Measurements from ENCODE around the gene PCDHGA8. TPM values are rescaled to one million over a fixed set of nuclear protein-coding genes. Genes with fewer than 3 reads are reported as not detected.
"Not testable (repeated sequence)": the region's sequence is repeated elsewhere in the genome, so short reads cannot be mapped to it uniquely, and the experiment has no call there.

Gene PCDHGA8
- total RNA-seq, 1 donor from 2014 or later = 1.2 TPM

DNA sequence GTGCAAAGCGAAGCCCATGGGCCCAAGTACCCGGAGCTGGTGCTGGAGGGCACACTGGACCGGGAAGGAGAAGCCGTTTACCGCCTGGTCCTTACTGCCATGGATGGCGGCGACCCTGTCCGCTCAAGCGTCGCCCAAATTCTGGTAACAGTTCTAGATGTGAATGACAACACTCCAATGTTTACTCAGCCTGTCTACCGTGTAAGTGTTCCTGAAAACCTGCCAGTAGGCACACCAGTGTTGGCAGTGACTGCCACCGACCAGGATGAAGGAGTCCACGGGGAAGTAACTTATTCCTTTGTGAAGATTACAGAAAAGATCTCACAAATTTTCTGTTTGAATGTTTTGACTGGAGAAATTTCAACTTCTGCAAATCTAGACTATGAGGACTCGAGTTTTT lies 17.8 kb upstream of the PCDHGA8 start:
- H3K4me3 ChIP-seq = no peak overlapping the region
- DNase-seq = no peak
- no peaks in the 10 kb centered on the region for H3K36me3 ChIP-seq
- no peaks in the 10 kb centered on the region for H3K4me1 ChIP-seq
- H3K27me3 ChIP-seq = peaks cover 7% of the 10 kb centered on the region
- H3K27ac ChIP-seq = no peak overlapping the region
- TF ChIP-seq, protein P1, sequence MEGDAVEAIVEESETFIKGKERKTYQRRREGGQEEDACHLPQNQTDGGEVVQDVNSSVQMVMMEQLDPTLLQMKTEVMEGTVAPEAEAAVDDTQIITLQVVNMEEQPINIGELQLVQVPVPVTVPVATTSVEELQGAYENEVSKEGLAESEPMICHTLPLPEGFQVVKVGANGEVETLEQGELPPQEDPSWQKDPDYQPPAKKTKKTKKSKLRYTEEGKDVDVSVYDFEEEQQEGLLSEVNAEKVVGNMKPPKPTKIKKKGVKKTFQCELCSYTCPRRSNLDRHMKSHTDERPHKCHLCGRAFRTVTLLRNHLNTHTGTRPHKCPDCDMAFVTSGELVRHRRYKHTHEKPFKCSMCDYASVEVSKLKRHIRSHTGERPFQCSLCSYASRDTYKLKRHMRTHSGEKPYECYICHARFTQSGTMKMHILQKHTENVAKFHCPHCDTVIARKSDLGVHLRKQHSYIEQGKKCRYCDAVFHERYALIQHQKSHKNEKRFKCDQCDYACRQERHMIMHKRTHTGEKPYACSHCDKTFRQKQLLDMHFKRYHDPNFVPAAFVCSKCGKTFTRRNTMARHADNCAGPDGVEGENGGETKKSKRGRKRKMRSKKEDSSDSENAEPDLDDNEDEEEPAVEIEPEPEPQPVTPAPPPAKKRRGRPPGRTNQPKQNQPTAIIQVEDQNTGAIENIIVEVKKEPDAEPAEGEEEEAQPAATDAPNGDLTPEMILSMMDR (IDR thresholded peaks at IDR 0.05) = no peak
- no peak for ATAC-seq
- intact Hi-C loops (cut with DNase I) = no loop called here
- peaks cover 36% of the 10 kb centered on the region for H3K9me3 ChIP-seq

DNA sequence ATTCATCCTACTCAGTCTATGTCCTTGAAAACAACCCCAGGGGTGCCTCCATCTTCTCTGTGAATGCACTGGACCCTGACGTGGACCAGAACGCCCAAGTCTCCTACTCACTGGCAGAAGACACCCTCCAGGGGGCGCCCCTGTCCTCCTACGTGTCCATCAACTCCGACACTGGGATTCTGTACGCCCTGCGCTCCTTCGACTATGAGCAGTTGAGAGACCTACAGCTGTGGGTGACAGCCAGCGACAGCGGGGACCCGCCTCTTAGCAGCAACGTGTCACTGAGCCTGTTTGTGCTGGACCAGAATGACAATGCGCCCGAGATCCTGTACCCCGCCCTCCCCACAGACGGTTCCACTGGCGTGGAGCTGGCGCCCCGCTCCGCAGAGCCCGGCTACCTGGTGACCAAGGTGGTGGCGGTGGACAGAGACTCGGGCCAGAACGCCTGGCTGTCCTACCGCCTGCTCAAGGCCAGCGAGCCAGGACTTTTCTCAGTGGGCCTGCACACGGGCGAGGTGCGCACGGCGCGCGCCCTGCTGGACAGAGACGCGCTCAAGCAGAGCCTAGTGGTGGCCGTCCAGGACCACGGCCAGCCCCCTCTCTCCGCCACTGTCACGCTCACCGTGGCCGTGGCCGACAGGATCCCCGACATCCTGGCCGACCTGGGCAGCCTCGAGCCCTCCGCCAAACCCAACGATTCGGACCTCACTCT lies 16.8 kb upstream of the PCDHGA8 start:
- H3K9me3 ChIP-seq = peaks cover 41% of the 10 kb centered on the region
- H3K4me3 ChIP-seq; H3K27me3 ChIP-seq; ATAC-seq; H3K36me3 ChIP-seq; intact Hi-C loops (cut with DNase I); H3K27ac ChIP-seq; H3K4me1 ChIP-seq; DNase-seq: not testable (repeated sequence)

DNA sequence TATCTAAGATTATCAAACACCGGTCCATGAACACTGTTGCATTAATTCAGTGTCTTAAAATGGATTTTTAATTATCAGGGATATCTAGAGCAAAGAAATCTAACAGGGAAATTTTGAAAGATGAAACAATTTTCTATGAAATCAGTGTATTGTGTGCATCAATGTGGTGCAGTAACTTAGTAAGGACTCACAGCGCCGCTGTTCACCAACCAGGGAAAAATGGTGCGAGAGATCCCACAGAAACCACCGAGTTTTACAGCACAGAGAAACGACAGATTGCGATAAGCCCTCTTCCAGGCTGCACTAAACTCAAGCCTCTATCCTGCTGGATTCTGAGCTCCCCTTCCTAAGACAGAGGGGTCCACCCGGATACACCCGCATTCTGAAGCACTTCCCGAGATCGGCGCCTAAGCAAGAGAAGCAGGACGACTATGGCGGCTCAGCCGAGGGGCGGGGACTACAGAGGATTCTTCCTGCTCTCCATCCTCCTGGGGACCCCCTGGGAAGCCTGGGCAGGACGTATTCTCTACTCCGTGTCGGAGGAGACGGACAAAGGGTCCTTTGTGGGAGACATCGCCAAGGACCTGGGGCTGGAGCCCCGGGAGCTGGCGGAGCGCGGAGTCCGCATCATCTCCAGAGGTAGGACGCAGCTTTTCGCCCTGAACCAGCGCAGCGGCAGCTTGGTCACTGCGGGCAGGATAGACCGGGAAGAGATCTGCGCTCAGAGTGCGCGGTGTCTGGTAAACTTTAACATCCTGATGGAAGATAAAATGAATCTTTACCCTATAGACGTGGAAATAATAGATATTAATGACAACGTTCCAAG lies 9.8 kb upstream of the PCDHGA8 start, which contains the start of gene PCDHGA7:
Gene PCDHGA7 (plus strand): TSS at position 274 of the 826 bp plus-strand sequence. CDS start 158 bp downstream, at position 432.
- Histone ChIP-seq H3K36me3 (no peaks in the 10 kb centered on the region), H3K27ac (no peak within 1 kb of the TSS), H3K4me1 (no peaks in the 10 kb centered on the region), H3K27me3 (peaks cover 11% of the 10 kb centered on the region), H3K4me3 (peak within 1 kb of the TSS; percentile 20), H3K9me3 (peaks cover 23% of the 10 kb centered on the region)
- TF ChIP-seq, protein P1 (IDR thresholded peaks at IDR 0.05) = peak; percentile 13
- intact Hi-C loops (cut with DNase I) = no loop called here
- ATAC-seq (peak; percentile 29), DNase-seq (no peak)

DNA sequence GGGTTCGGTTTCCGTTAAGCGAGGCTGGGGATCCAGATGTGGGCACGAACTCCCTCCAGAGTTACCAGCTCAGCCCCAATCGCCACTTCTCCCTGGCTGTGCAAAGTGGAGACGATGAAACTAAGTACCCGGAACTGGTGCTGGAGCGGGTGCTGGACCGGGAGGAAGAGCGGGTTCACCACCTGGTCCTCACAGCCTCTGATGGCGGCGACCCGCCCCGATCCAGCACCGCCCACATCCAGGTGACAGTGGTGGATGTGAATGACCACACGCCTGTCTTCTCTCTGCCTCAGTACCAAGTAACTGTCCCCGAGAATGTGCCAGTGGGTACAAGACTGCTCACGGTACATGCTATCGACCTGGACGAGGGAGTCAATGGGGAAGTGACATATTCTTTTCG lies 9.1 kb upstream of the PCDHGA8 start:
- H3K4me3 ChIP-seq = no peak overlapping the region
- H3K4me1 ChIP-seq = no peaks in the 10 kb centered on the region
- H3K27ac ChIP-seq = no peak overlapping the region
- H3K27me3 ChIP-seq = peaks cover 11% of the 10 kb centered on the region
- H3K36me3 ChIP-seq = no peaks in the 10 kb centered on the region
- ATAC-seq = no peak
- intact Hi-C loops (cut with DNase I) = no loop called here
- H3K9me3 ChIP-seq = peaks cover 19% of the 10 kb centered on the region
- TF ChIP-seq, protein P1 (IDR thresholded peaks at IDR 0.05) = no peak
- no peak for DNase-seq

DNA sequence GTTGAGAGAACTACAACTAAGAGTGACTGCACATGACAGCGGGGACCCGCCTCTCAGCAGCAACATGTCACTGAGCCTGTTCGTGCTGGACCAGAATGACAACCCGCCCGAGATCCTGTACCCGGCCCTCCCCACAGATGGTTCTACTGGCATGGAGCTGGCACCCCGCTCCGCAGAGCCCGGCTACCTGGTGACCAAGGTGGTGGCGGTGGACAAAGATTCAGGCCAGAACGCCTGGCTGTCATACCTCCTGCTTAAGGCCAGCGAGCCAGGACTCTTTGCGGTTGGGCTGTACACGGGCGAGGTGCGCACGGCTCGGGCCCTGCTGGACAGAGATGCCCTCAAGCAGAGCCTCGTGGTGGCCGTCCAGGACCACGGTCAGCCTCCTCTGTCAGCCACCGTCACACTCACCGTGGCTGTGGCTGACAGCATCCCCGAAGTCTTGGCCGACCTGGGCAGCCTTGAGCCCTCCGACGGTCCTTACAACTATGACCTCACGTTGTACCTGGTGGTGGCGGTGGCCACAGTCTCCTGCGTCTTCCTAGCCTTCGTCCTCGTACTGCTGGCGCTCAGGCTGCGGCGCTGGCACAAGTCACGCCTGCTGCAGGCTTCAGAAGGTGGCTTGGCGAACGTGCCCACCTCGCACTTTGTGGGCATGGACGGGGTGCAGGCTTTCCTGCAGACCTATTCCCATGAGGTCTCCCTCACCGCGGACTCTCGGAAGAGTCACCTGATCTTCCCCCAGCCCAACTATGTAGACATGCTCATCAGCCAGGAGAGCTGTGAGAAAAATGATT lies 7.8 kb upstream of the PCDHGA8 start:
- H3K4me3 ChIP-seq = no peak overlapping the region
- DNase-seq (no peak), ATAC-seq (no peak)
- peaks cover 24% of the 10 kb centered on the region for H3K9me3 ChIP-seq
- intact Hi-C loops (cut with DNase I) = no loop called here
- TF ChIP-seq, protein P1 (IDR thresholded peaks at IDR 0.05) = no peak
- H3K27ac ChIP-seq = no peak overlapping the region
- peaks cover 11% of the 10 kb centered on the region for H3K27me3 ChIP-seq
- no peaks in the 10 kb centered on the region for H3K4me1 ChIP-seq
- no peaks in the 10 kb centered on the region for H3K36me3 ChIP-seq
